HepG2 (cell line): Measurements from ENCODE around the gene KANSL3. TPM values are rescaled to one million over a fixed set of nuclear protein-coding genes. Genes with fewer than 3 reads are reported as not detected.

Experiments
- AGO2 ChIP-seq: fragments of 200-400 bp; formaldehyde crosslinking; optimal IDR thresholded peaks from 2 replicates; pipeline ENCODE3; 2017; ENCODE audit warnings: mild to moderate bottlenecking, low read depth, low read length, moderate library complexity
- CBX5 ChIP-seq: sonication (generic); formaldehyde crosslinking; IDR thresholded peaks from 2 replicates; pipeline ENCODE4 v1.4.0; 2020; ENCODE audit warnings: missing genetic modification reagents, borderline replicate concordance
- DPF2 ChIP-seq: sonication (generic); formaldehyde crosslinking; IDR thresholded peaks from 2 replicates; pipeline ENCODE4 v1.4.0; 2020; ENCODE audit warnings: mild to moderate bottlenecking, low read depth, missing genetic modification reagents, borderline replicate concordance
- ELF1 ChIP-seq: sonication (generic); formaldehyde crosslinking; IDR thresholded peaks from 2 replicates; pipeline ENCODE4 v1.4.0; 2020; ENCODE audit warnings: missing genetic modification reagents
- FOXA3 ChIP-seq: IDR thresholded peaks from 2 replicates; pipeline ENCODE4 v1.6.1; 2016; ENCODE audit warnings: missing genetic modification reagents, missing compliant biosample characterization
- GTF3A ChIP-seq: sonication (generic); formaldehyde crosslinking; conservative IDR thresholded peaks from 2 replicates; pipeline ENCODE4 v1.4.0; 2020; ENCODE audit warnings: mild to moderate bottlenecking, missing genetic modification reagents
- HMGXB3 ChIP-seq: sonication (generic); formaldehyde crosslinking; IDR thresholded peaks from 2 replicates; pipeline ENCODE4 v1.4.0; 2020; ENCODE audit warnings: missing genetic modification reagents, borderline replicate concordance
- HNRNPK ChIP-seq: fragments of 200-400 bp; formaldehyde crosslinking; IDR thresholded peaks from 2 replicates; pipeline ENCODE4 v1.6.1; 2018; ENCODE audit warnings: low read length, low read depth, moderate library complexity, mild to moderate bottlenecking; ENCODE audit not compliant: poor library complexity, severe bottlenecking
- IRX3 ChIP-seq: sonication (generic); formaldehyde crosslinking; IDR thresholded peaks from 2 replicates; pipeline ENCODE4 v1.8.1; 2023; ENCODE audit warnings: mild to moderate bottlenecking, low read depth, missing genetic modification reagents, borderline replicate concordance
- MAFF ChIP-seq: IDR thresholded peaks from 2 replicates; pipeline ENCODE4 v1.6.1; 2011; ENCODE audit warnings: low read depth, low read length, improper control_type of control experiment
- MXD1 ChIP-seq: sonication (generic); formaldehyde crosslinking; IDR thresholded peaks from 2 replicates; pipeline ENCODE4 v1.4.0; 2020; ENCODE audit warnings: mild to moderate bottlenecking, missing genetic modification reagents
- MXI1 ChIP-seq: IDR thresholded peaks from 3 replicates; pipeline ENCODE4 v1.6.1; 2012; ENCODE audit warnings: low read depth, low read length, inconsistent platforms, borderline replicate concordance
- NFIC ChIP-seq: IDR thresholded peaks from 2 replicates; pipeline ENCODE4 v1.6.1; 2012; ENCODE audit warnings: mild to moderate bottlenecking, low read length, inconsistent platforms
- NR0B2 ChIP-seq: sonication (generic); formaldehyde crosslinking; IDR thresholded peaks from 2 replicates; pipeline ENCODE4 v1.4.0; 2020; ENCODE audit warnings: mild to moderate bottlenecking, missing genetic modification reagents
- ZKSCAN8 ChIP-seq: IDR thresholded peaks from 2 replicates; pipeline ENCODE4 v1.6.1; 2016; ENCODE audit warnings: borderline replicate concordance, missing genetic modification reagents, missing compliant biosample characterization
- ZNF235 ChIP-seq: sonication (generic); formaldehyde crosslinking; IDR thresholded peaks from 2 replicates; pipeline ENCODE4 v1.8.1; 2023; ENCODE audit warnings: mild to moderate bottlenecking, missing genetic modification reagents, borderline replicate concordance
- ZSCAN25 ChIP-seq: sonication (generic); formaldehyde crosslinking; IDR thresholded peaks from 2 replicates; pipeline ENCODE4 v1.8.0; 2022; ENCODE audit warnings: mild to moderate bottlenecking, missing genetic modification reagents
- polyA plus RNA-seq, 8 experiments: library from polyadenylated mRNA; depleted of rRNA in 3 of 8; stranded (reverse) in 7 of 8; unstranded in 1 of 8; fragments of >200 nt; fragmentation: Illumina TruSeq in 4 of 8; extraction: Trizol in 4 of 8; gene quantifications; 2 replicates each; pipeline versions ENCODE4 v1.2.1 to v1.2.3, GENCODE V29; 2011 to 2016; ENCODE audit warnings: low read depth in 4 of 8, missing spikeins in 1 of 8, mixed read lengths in 1 of 8; ENCODE audit not compliant: insufficient read depth in 1 of 8
- total RNA-seq, 5 experiments: library from RNA; depleted of rRNA; stranded (reverse); fragments of >200 nt; fragmentation: Illumina TruSeq; extraction: Trizol; gene quantifications; 2 replicates each; pipeline ENCODE4 v1.2.3, GENCODE V29; 2016; ENCODE audit warnings: low read depth in 1 of 5
- TF ChIP-seq, protein P1 (sequence below): sonication (generic); formaldehyde crosslinking; IDR thresholded peaks from 2 replicates; pipeline ENCODE4 v1.4.0; 2020; ENCODE audit warnings: mild to moderate bottlenecking, low read depth, missing genetic modification reagents
- TF ChIP-seq, protein P2 (sequence below): sonication (generic); formaldehyde crosslinking; IDR thresholded peaks from 2 replicates; pipeline ENCODE4 v1.9.0; 2021; ENCODE audit warnings: missing genetic modification reagents, mild to moderate bottlenecking, borderline replicate concordance

The KANSL3 gene
- total and polyA plus RNA-seq, 2 of the 13 experiments (the other 11 are each of a cell fraction or from before 2014, with no cell fraction given), result 20.8 to 37.3 TPM

GRCh38 chr2:96637385-96638143 lies 548 bp downstream of the KANSL3 start (continued):
- TF ChIP-seq ELF1 (CRISPR knock-in tag) (0 out of 2 replicates have a peak, but pooled peaks have one; percentile 14), MXI1 (no peak), CBX5 (no peak), IRX3 (no peak), FOXA3 (CRISPR knock-in tag) (no peak), ZSCAN25 (CRISPR knock-in tag) (peak; percentile 43; the same call in 1 of the 2 replicates), MAFF (no peak), GTF3A (peak; percentile 92), HNRNPK (no peak), ZKSCAN8 (CRISPR knock-in tag) (no peak), DPF2 (0 out of 2 replicates have a peak, but pooled peaks have one; percentile 27), ZNF235 (CRISPR knock-in tag) (peak; percentile 59; the same call in 1 of the 2 replicates), HMGXB3 (CRISPR knock-in tag) (no peak), MXD1 (CRISPR knock-in tag) (0 out of 2 replicates have a peak, but pooled peaks have one; percentile 8), NR0B2 (no peak), NFIC (no peak), AGO2 (peak; percentile 58)
- TF ChIP-seq, protein P1, sequence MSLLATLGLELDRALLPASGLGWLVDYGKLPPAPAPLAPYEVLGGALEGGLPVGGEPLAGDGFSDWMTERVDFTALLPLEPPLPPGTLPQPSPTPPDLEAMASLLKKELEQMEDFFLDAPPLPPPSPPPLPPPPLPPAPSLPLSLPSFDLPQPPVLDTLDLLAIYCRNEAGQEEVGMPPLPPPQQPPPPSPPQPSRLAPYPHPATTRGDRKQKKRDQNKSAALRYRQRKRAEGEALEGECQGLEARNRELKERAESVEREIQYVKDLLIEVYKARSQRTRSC, result 0 out of 2 replicates have a peak, but pooled peaks have one; percentile 64
- TF ChIP-seq, protein P2, sequence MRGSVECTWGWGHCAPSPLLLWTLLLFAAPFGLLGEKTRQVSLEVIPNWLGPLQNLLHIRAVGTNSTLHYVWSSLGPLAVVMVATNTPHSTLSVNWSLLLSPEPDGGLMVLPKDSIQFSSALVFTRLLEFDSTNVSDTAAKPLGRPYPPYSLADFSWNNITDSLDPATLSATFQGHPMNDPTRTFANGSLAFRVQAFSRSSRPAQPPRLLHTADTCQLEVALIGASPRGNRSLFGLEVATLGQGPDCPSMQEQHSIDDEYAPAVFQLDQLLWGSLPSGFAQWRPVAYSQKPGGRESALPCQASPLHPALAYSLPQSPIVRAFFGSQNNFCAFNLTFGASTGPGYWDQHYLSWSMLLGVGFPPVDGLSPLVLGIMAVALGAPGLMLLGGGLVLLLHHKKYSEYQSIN (CRISPR knock-in tag), result 0 out of 2 replicates have a peak, but pooled peaks have one; percentile 30
